Measurements from ENCODE around the gene RGS6.

Gene RGS6

DNA sequence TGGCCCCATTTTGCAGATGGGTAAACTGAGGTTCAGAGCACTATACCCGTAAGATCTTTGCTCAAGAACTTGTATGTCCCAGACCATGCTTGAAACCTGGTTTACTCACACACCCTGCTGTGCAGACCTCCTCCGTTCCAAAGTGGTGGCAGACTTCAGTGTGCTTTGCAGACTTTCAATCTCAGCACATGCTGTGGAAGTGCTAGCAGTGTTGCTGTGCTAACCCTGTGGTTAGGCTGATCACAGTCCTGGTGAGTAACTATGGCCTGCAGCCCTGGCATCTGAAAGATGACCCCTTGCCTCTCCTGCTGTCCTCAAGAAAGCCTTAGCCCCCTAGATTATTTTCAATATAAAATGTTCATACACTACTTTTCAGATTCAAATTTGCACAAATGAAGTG, 511.0 kb downstream of the RGS6 start:
- Histone ChIP-seq H3K36me3 (ENCODE audit: insufficient read depth, low read length) (no peaks in the 10 kb centered on the region), H3K9me3 (ENCODE audit: low read length) (no peaks in the 10 kb centered on the region), H3K79me2 (ENCODE audit: insufficient read depth, low read length) (no peaks in the 10 kb centered on the region), H3K4me3 (ENCODE audit: low read depth, low read length, poor library complexity, severe bottlenecking) (no peak overlapping the region), H3K9me2 (ENCODE audit: low read depth, low read length) (no peaks in the 10 kb centered on the region), H4K20me1 (ENCODE audit: insufficient read depth, low read length) (no peaks in the 10 kb centered on the region), H3K4me2 (ENCODE audit: low read length) (no peak overlapping the region), H2AFZ (ENCODE audit: low read length) (no peak overlapping the region), H3K27me3 (ENCODE audit: insufficient read depth, low read length) (no peaks in the 10 kb centered on the region), H3K27ac (ENCODE audit: low read depth, low read length, poor library complexity, severe bottlenecking) (no peak overlapping the region), H3K4me1 (ENCODE audit: insufficient read depth, low read length, severe bottlenecking) (peaks cover 15% of the 10 kb centered on the region), H3F3A (ENCODE audit: insufficient read depth, low read length) (no peaks in the 10 kb centered on the region), H3K9ac (ENCODE audit: low read length) (no peak overlapping the region)
- no peak for TF ChIP-seq EZH2 (IDR thresholded peaks at IDR 0.05; ENCODE audit: borderline replicate concordance, low read length)
- TF ChIP-seq, protein P1, sequence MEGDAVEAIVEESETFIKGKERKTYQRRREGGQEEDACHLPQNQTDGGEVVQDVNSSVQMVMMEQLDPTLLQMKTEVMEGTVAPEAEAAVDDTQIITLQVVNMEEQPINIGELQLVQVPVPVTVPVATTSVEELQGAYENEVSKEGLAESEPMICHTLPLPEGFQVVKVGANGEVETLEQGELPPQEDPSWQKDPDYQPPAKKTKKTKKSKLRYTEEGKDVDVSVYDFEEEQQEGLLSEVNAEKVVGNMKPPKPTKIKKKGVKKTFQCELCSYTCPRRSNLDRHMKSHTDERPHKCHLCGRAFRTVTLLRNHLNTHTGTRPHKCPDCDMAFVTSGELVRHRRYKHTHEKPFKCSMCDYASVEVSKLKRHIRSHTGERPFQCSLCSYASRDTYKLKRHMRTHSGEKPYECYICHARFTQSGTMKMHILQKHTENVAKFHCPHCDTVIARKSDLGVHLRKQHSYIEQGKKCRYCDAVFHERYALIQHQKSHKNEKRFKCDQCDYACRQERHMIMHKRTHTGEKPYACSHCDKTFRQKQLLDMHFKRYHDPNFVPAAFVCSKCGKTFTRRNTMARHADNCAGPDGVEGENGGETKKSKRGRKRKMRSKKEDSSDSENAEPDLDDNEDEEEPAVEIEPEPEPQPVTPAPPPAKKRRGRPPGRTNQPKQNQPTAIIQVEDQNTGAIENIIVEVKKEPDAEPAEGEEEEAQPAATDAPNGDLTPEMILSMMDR (IDR thresholded peaks at IDR 0.05; ENCODE audit: low read length), result no peak

- Histone ChIP-seq H4K20me1 (ENCODE audit: insufficient read depth, low read length) (no peaks in the 10 kb centered on the region), H3K4me2 (ENCODE audit: low read length) (peak overlapping the region; percentile 42; the same call in 1 of the 2 replicates), H3K27ac (ENCODE audit: low read depth, low read length, poor library complexity, severe bottlenecking) (no peak overlapping the region), H3K9me2 (ENCODE audit: low read depth, low read length) (no peaks in the 10 kb centered on the region), H3F3A (ENCODE audit: insufficient read depth, low read length) (no peaks in the 10 kb centered on the region), H3K9me3 (ENCODE audit: low read length) (no peaks in the 10 kb centered on the region), H2AFZ (ENCODE audit: low read length) (no peak overlapping the region), H3K4me3 (ENCODE audit: low read depth, low read length, poor library complexity, severe bottlenecking) (no peak overlapping the region), H3K79me2 (ENCODE audit: insufficient read depth, low read length) (no peaks in the 10 kb centered on the region), H3K27me3 (ENCODE audit: insufficient read depth, low read length) (no peaks in the 10 kb centered on the region), H3K9ac (ENCODE audit: low read length) (no peak overlapping the region), H3K36me3 (ENCODE audit: insufficient read depth, low read length) (no peaks in the 10 kb centered on the region), H3K4me1 (ENCODE audit: insufficient read depth, low read length, severe bottlenecking) (peaks cover 15% of the 10 kb centered on the region)
- TF ChIP-seq, protein P1 (IDR thresholded peaks at IDR 0.05; ENCODE audit: low read length), result no peak
- no peak for TF ChIP-seq EZH2 (IDR thresholded peaks at IDR 0.05; ENCODE audit: borderline replicate concordance, low read length)
Observed at GRCh38 chr14:72443991-72444441, 511.8 kb downstream of the RGS6 start.

GRCh38 chr14:72444701-72445100, 512.5 kb downstream of the RGS6 start:
- TF ChIP-seq, protein P1 (IDR thresholded peaks at IDR 0.05; ENCODE audit: low read length), result no peak
- no peak for TF ChIP-seq EZH2 (IDR thresholded peaks at IDR 0.05; ENCODE audit: borderline replicate concordance, low read length)
- H4K20me1 ChIP-seq (ENCODE audit: insufficient read depth, low read length), result no peaks in the 10 kb centered on the region
- no peak overlapping the region for H3K9ac ChIP-seq (ENCODE audit: low read length)
- no peaks in the 10 kb centered on the region for H3K36me3 ChIP-seq (ENCODE audit: insufficient read depth, low read length)
- peaks cover 15% of the 10 kb centered on the region for H3K4me1 ChIP-seq (ENCODE audit: insufficient read depth, low read length, severe bottlenecking)
- H3K79me2 ChIP-seq (ENCODE audit: insufficient read depth, low read length), result no peaks in the 10 kb centered on the region
- H3K4me2 ChIP-seq (ENCODE audit: low read length), result no peak overlapping the region; the same call in 1 of the 2 replicates
- H3K27ac ChIP-seq (ENCODE audit: low read depth, low read length, poor library complexity, severe bottlenecking), result no peak overlapping the region
- no peak overlapping the region for H3K4me3 ChIP-seq (ENCODE audit: low read depth, low read length, poor library complexity, severe bottlenecking)
- no peak overlapping the region for H2AFZ ChIP-seq (ENCODE audit: low read length)
- no peaks in the 10 kb centered on the region for H3K27me3 ChIP-seq (ENCODE audit: insufficient read depth, low read length)
- H3F3A ChIP-seq (ENCODE audit: insufficient read depth, low read length), result no peaks in the 10 kb centered on the region
- H3K9me3 ChIP-seq (ENCODE audit: low read length), result no peaks in the 10 kb centered on the region
- H3K9me2 ChIP-seq (ENCODE audit: low read depth, low read length), result no peaks in the 10 kb centered on the region

Measured in OCI-LY1 (cell line).